CD14-positive monocyte (primary cell): ENCODE measurements around the gene GALNT17. TPM values are rescaled to one million over a fixed set of nuclear protein-coding genes. Genes with fewer than 3 reads are reported as not detected.

Experiments
- DNase-seq, 3 donors: peaks; one replicate each; pipeline ENCODE4 v3.0.0-alpha.2; 2011 to 2022
- H2AFZ ChIP-seq: 2 replicates; pipeline ENCODE4 v1.6.0; 2012; ENCODE audit warnings: mild to moderate bottlenecking, low read depth, low read length, inconsistent platforms; ENCODE audit not compliant: insufficient read depth, poor library complexity, severe bottlenecking
- H3K27ac ChIP-seq, 2 donors: 1 replicate in 1 of 2; 2 replicates in 1 of 2; pipeline ENCODE4 v1.5.1; 2012 to 2013; ENCODE audit warnings: low read length in 2 of 2, control low read depth in 1 of 2, inconsistent platforms in 1 of 2, low read depth in 1 of 2, mild to moderate bottlenecking in 1 of 2
- H3K27me3 ChIP-seq, 2 donors: one replicate each; pipeline versions ENCODE4 v1.6.0 to v1.6.1; 2011 to 2013; ENCODE audit warnings: low read length in 2 of 2; ENCODE audit not compliant: control insufficient read depth in 2 of 2, insufficient read depth in 2 of 2
- H3K36me3 ChIP-seq, 2 donors: replicated peaks in 1 of 2; 1 replicate in 1 of 2; 2 replicates in 1 of 2; pipeline versions ENCODE4 v1.5.1 to v1.6.1; 2012 to 2013; ENCODE audit warnings: low read length in 2 of 2, control low read depth in 1 of 2, inconsistent platforms in 1 of 2, mild to moderate bottlenecking in 1 of 2; ENCODE audit not compliant: insufficient read depth in 2 of 2, control insufficient read depth in 1 of 2
- H3K4me1 ChIP-seq, 2 donors: 1 replicate in 1 of 2; 2 replicates in 1 of 2; pipeline versions ENCODE4 v1.5.1 to v1.6.1; 2012 to 2013; ENCODE audit warnings: low read length in 2 of 2, control low read depth in 1 of 2, inconsistent platforms in 1 of 2, mild to moderate bottlenecking in 1 of 2, moderate library complexity in 1 of 2; ENCODE audit not compliant: insufficient read depth in 2 of 2, control insufficient read depth in 1 of 2
- H3K4me2 ChIP-seq: replicated peaks from 2 replicates; pipeline ENCODE3; 2012; ENCODE audit warnings: low read length, moderate library complexity, mild to moderate bottlenecking; ENCODE audit not compliant: poor library complexity, severe bottlenecking; ENCODE audit errors: extremely low read depth
- H3K4me3 ChIP-seq, 3 experiments: fragments of 200-600 bp in 1 of 3; sonication (generic) in 1 of 3; replicated peaks in 1 of 3; 1 replicate in 2 of 3; 2 replicates in 1 of 3; pipeline ENCODE4 v1.5.1; 2011 to 2013; ENCODE audit warnings: low read length in 3 of 3, mild to moderate bottlenecking in 3 of 3, control low read depth in 2 of 3, low read depth in 2 of 3, inconsistent platforms in 1 of 3, moderate library complexity in 1 of 3
- H3K79me2 ChIP-seq: 2 replicates; pipeline ENCODE4 v1.6.0; 2012; ENCODE audit warnings: mild to moderate bottlenecking, control low read depth, inconsistent platforms, low read length, moderate library complexity; ENCODE audit not compliant: insufficient read depth
- H3K9ac ChIP-seq: 2 replicates; pipeline ENCODE4 v1.6.0; 2017; ENCODE audit warnings: low read length, mild to moderate bottlenecking; ENCODE audit not compliant: insufficient read depth, poor library complexity, severe bottlenecking
- H3K9me3 ChIP-seq, 2 donors: replicated peaks in 1 of 2; 1 replicate in 1 of 2; 2 replicates in 1 of 2; pipeline versions ENCODE4 v1.5.1 to v1.6.1; 2012 to 2013; ENCODE audit warnings: low read length in 2 of 2, control low read depth in 1 of 2; ENCODE audit not compliant: control insufficient read depth in 1 of 2, insufficient read depth in 1 of 2
- H4K20me1 ChIP-seq: 2 replicates; pipeline ENCODE4 v1.6.0; 2012; ENCODE audit warnings: mild to moderate bottlenecking, low read length, control low read depth, moderate library complexity; ENCODE audit not compliant: insufficient read depth
- H3K27ac Mint-ChIP-seq, 7 donors: one replicate each; pipeline ENCODE4 v1.8.0; 2020; ENCODE audit warnings: mild to moderate bottlenecking in 7 of 7, mixed read lengths in 7 of 7, moderate library complexity in 6 of 7, inconsistent platforms in 2 of 7
- H3K27me3 Mint-ChIP-seq, 3 donors: one replicate each; pipeline ENCODE4 v1.8.0; 2021 to 2022; ENCODE audit warnings: low read depth in 3 of 3, mild to moderate bottlenecking in 3 of 3, mixed read lengths in 3 of 3, moderate library complexity in 3 of 3, inconsistent platforms in 1 of 3
- H3K36me3 Mint-ChIP-seq, 2 donors: one replicate each; pipeline ENCODE4 v1.8.0; 2020; ENCODE audit warnings: mixed read lengths in 2 of 2, inconsistent platforms in 1 of 2, mild to moderate bottlenecking in 1 of 2
- H3K4me1 Mint-ChIP-seq: one replicate; pipeline ENCODE4 v1.8.0; 2020; ENCODE audit warnings: mild to moderate bottlenecking, mixed read lengths
- H3K4me3 Mint-ChIP-seq, 2 donors: one replicate each; pipeline ENCODE4 v1.8.0; 2020; ENCODE audit warnings: mild to moderate bottlenecking in 2 of 2, mixed read lengths in 2 of 2, moderate library complexity in 1 of 2
- H3K9me3 Mint-ChIP-seq, 7 donors: one replicate each; pipeline ENCODE4 v1.8.0; 2020 to 2022; ENCODE audit warnings: mixed read lengths in 7 of 7, mild to moderate bottlenecking in 6 of 7, moderate library complexity in 6 of 7, inconsistent platforms in 2 of 7
- CTCF ChIP-seq: fragments of 200-600 bp; IDR thresholded peaks from one replicate; pipeline ENCODE4 v1.8.0; 2022; ENCODE audit warnings: antibody characterized with exemption, mild to moderate bottlenecking
- WGBS: methylation state at CpG from one replicate; pipeline ENCODE4 v1.1.5; 2013; ENCODE audit warnings: missing lambda C conversion rate; ENCODE audit not compliant: insufficient coverage; 5-methylcytosine and 5-hydroxymethylcytosine counted together
- intact Hi-C, 2 donors: fragments of 100-400 bp; cut with micrococcal nuclease; formaldehyde crosslinking; loops; one replicate each; pipeline versions ENCODE4 v1.15.0 to v1.15.1; 2023
- polyA plus RNA-seq, 3 donors: library from polyadenylated mRNA; depleted of rRNA in 1 of 3; unstranded in 2 of 3; stranded (reverse) in 1 of 3; fragments of 300-500 nt in 2 of 3; fragments of >200 nt in 1 of 3; fragmentation: Illumina TruSeq in 2 of 3; gene quantifications; 1 replicate in 2 of 3; 2 replicates in 1 of 3; pipeline ENCODE4 v1.2.3, GENCODE V29; 2012 to 2021

GALNT17 gene
- polyA plus RNA-seq, 3 donors = not detected

DNA sequence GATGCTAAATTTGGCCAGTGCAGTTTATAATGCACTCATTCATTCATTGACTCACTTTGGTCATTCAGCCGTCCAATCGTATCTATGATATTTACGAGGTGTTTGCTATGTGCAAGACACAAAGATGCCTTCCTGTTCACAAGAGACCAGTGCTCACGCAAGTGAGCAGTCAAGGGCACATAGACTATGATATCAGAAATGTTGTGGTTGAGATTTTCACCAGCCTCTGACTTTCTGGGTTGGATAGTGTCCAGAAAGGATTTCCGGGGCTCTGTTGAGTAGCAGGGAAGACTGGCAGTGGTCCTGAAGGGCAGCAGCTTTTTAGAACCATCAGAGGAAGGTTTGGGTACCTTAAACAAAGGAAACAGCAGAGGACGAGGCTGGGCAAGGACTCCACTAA lies 191.8 kb downstream of the GALNT17 start:
- H3K4me2 ChIP-seq = no peak overlapping the region
- no peak overlapping the region for H3K9ac ChIP-seq
- WGBS = 84% methylated on average over 4 of the region's 6 CpGs
- no peak overlapping the region for H2AFZ ChIP-seq
- H3K4me1 Mint-ChIP-seq = no peaks in the 10 kb centered on the region
- H3K4me3 Mint-ChIP-seq = no peak overlapping the region
- H3K27ac Mint-ChIP-seq = no peak overlapping the region
- H3K4me3 ChIP-seq = no peak overlapping the region
- no peak for DNase-seq
- peaks cover 15 to 18% of the 10 kb centered on the region in 2 donors for H3K9me3 ChIP-seq
- no peaks in the 10 kb centered on the region for H3K27me3 Mint-ChIP-seq
- H3K9me3 Mint-ChIP-seq = peaks cover 4 to 22% (median 10%) of the 10 kb centered on the region in 7 donors
- no peaks in the 10 kb centered on the region for H3K36me3 ChIP-seq
- no peak overlapping the region for H3K27ac ChIP-seq
- H3K79me2 ChIP-seq = no peaks in the 10 kb centered on the region
- no peak for TF ChIP-seq CTCF
- H4K20me1 ChIP-seq = no peaks in the 10 kb centered on the region
- intact Hi-C loops = no loop called here
- H3K36me3 Mint-ChIP-seq = no peaks in the 10 kb centered on the region
- no peaks in the 10 kb centered on the region for H3K4me1 ChIP-seq
- no peaks in the 10 kb centered on the region for H3K27me3 ChIP-seq

GRCh38 chr7:71325151-71325550 lies 193.2 kb downstream of the GALNT17 start:
- H3K4me3 Mint-ChIP-seq = no peak overlapping the region
- Histone ChIP-seq H2AFZ (no peak overlapping the region), H3K9ac (no peak overlapping the region), H3K4me3 (no peak overlapping the region), H3K27me3 (no peaks in the 10 kb centered on the region), H3K79me2 (no peaks in the 10 kb centered on the region), H4K20me1 (no peaks in the 10 kb centered on the region), H3K36me3 (no peaks in the 10 kb centered on the region), H3K4me1 (no peaks in the 10 kb centered on the region), H3K9me3 (peaks cover 8 to 11% of the 10 kb centered on the region in 2 donors), H3K27ac (no peak overlapping the region), H3K4me2 (no peak overlapping the region)
- peaks cover 3 to 20% (median 5%) of the 10 kb centered on the region in 7 donors for H3K9me3 Mint-ChIP-seq
- WGBS = 91% methylated on average over 4 of the region's 5 CpGs
- no peaks in the 10 kb centered on the region for H3K4me1 Mint-ChIP-seq
- H3K27ac Mint-ChIP-seq = no peak overlapping the region
- H3K27me3 Mint-ChIP-seq = peaks cover 0 to 1% (median 0%) of the 10 kb centered on the region in 3 donors
- intact Hi-C loops = no loop called here
- H3K36me3 Mint-ChIP-seq = no peaks in the 10 kb centered on the region
- DNase-seq = no peak
- no peak for TF ChIP-seq CTCF
